GM19467 (cell line): ENCODE measurements around the gene IL15RA.
"Not testable (repeated sequence)": the region's sequence is repeated elsewhere in the genome, so short reads cannot be mapped to it uniquely, and the experiment has no call there.

Experiments
- ATAC-seq: cut with Tn5 transposase; IDR thresholded peaks from one replicate; pipeline ENCODE4 v1.9.1; 2021; ENCODE audit warnings: mild to moderate bottlenecking, moderate library complexity; ENCODE audit not compliant: unreplicated experiment

IL15RA gene

GRCh38 chr10:5971315-5971832, 6.0 kb downstream of the IL15RA start:
- ATAC-seq = no peak

DNA sequence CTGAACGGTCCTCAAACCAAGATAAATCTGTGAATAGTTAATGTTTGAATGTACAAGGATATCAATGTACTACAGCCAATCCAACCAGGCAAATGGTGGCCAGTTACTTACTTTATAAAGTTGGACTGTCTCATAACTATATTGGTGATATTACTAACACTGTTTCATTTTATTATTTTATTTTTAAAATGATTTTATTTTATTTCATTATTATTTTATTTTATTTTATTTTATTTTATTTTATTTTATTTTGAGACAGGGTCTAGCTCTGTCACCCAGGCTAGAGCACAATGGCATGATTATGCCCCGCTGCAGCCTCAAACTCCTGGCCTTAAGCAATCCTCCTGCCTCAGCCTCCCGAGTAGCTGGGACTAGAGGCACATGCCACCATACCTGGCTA, 6.8 kb downstream of the IL15RA start:
- no peak for ATAC-seq

GRCh38 chr10:5970066-5970465, 7.3 kb downstream of the IL15RA start:
- ATAC-seq = no peak

GRCh38 chr10:5968681-5969453, 8.5 kb downstream of the IL15RA start:
- no peak for ATAC-seq

DNA sequence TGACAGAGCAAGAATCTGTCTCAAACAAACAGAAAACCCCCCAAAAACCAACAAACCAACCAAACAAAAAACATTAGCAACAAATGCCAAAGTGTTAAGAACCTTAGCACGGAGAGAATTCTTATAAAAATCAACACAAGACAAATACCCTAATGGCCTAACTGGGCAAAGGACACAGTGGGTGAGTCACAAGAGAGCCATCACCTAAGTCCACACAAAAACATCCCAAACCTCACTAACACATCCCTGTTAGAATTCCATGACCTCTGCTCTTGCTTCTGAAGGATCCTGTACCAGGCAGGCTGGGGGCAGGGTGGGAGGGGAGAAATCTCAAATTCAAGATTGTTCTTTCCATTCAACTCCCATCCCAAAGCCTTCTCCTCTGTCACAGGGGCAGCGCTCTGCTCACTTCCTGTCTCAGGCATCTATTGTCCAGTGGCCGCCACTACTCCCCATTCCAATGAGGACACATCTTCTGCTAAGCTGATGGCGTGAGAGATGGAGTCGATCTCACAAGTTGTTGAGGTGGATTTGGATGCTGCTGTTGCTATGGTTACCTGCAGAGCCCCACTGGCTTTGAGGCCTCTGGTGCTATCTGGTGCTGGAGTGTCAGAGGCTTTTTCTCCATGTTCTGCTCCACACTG, 9.2 kb downstream of the IL15RA start:
- ATAC-seq = no peak

- no peak for ATAC-seq
These were observed 12.1 kb downstream of the IL15RA start for GRCh38 chr10:5965266-5965665.

GRCh38 chr10:5964736-5965135, 12.6 kb downstream of the IL15RA start:
- no peak for ATAC-seq

DNA sequence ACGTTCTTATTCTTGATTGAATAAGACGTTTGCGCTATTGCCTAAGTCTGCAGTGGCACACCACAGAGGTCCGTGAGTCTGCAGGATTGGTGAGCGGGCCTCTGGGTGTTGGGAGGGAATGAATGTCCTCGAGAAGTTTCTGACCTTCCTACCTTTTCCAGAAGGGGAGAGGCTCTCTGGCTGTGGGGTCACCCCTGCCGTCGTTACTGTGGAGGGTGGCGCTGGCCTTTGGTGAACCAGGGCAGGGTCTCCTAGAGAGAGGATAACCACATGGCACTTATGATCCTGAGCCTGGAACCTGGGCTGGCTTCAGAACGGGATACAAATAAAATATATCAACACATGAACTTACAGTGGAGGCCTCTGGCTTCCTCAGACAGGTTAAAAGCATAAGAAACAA, 13.8 kb downstream of the IL15RA start:
- ATAC-seq = no peak

DNA sequence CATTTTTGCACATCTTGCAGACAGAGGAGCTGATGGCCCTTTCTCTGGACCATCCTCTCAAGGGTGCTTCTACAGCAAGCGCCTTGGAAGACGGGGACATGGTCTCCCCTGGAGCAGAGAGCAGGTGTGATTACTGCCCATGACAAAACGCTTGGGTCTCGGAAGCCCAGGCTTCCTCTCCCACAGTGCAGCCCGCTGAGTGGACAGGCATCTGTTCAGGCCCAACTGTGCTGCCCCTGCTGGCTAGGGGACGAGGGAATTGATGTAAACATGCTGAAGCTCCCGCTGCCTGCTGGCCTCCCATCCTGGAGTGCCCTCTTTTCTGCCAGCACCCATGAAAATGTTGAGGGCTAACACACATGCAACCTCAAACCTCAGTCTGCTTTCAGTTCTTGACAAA, 14.3 kb downstream of the IL15RA start:
- no peak for ATAC-seq

GRCh38 chr10:5962358-5962940, 14.9 kb downstream of the IL15RA start:
- not testable (repeated sequence) for ATAC-seq

DNA sequence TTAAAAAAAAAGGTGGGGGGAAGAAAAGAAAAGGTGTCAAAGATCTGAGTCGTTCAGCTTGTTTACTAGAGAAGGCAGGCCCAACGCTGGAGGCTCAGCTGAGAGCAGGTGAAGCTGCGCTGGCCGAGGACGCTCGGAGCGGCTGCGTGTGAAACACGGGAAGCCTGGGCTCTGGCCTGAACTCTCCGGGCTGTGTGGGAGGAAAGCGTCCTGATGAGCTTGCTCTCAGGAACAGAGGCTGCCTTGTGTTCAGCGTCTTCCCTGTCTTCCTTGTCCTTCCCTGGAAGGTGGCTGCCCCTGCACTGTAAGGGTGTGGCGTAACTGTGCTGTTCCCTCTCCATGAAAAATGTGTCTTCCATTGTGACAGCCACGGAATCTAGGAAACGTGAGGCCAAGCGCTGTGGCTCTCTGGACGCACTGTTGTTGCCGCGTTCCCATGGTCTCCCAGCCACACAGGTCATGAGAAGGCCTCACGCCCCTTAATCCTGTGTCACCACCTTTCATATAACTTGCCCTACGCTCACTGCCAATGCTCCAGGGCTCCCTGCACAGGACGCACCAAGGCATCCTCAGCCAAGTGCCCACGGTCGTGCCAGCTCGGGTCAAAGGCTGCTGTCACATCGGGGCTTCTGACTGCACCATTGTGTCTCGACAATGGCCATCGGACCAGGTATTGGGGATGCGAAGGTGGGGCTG, 15.8 kb downstream of the IL15RA start:
- no peak for ATAC-seq

- not testable (repeated sequence) for ATAC-seq
These were observed 16.4 kb downstream of the IL15RA start for GRCh38 chr10:5960973-5961275.

DNA sequence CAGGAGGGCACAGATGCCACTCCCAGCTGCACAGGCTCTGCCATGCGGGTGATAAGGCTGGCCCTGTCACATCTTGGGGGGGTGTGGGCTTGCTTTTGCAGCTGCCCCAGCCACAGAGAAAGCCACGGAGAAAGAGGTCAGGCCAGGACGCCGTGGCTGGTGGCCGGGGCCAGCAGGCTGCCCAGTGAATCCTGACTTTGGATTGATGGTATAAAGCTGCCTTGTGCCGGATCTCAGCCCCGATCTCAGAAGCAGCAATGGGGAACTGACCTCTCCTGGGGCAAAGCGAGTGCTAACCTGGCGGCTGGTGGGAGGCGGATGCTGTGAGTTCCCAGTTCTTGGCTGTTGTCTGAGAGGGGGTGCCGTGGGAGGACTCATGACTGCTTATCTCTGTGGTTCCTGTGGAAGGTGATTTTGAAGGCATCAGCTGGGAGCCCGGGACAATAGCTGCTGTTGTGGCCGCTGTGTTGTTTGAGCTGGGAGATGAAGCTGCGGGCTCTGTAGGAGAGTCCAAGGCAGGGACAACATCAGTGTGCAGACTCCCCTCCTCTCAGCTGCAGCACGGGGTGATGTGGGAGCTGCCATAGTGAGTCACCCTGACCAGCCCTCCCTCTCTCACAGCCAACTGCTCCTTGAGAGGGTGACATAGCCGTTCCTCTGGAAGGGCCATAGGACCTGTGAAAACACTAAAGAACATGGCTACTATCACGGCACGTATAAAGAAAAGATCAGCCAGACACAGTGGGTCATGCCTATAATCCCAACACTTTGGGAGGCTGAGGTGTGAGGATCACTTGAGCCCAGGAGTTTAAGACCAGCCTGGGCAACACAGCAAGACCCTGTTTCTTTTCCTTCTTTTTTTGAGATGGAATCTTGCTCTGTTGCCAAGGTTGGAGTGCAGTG, 17.0 kb downstream of the IL15RA start:
- no peak for ATAC-seq

- no peak for ATAC-seq
These were observed 17.7 kb downstream of the IL15RA start for GRCh38 chr10:5959581-5960069.

DNA sequence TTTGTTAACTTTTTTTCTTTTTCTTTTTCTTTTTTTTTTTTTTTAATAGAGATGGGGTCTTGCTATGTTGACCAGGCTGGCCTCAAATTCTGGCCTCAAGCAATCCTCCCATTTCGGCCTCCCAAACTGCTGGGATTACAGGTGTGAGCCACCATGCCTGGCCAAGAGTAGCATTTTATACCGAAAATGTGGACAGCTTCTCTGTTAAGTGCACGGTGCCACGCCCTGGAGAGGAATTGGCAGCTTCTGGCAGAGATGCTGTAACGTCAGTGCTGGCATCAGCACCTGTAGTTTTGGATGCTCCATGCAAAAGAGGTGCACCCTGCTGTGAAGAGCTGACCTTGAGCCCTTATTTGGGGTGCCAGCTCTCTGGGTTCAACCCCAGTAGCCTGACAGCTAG, 18.2 kb downstream of the IL15RA start:
- no peak for ATAC-seq

GRCh38 chr10:5958675-5959074, 18.7 kb downstream of the IL15RA start:
- no peak for ATAC-seq

- ATAC-seq = no peak
These were observed 19.3 kb downstream of the IL15RA start for GRCh38 chr10:5958077-5958476.

DNA sequence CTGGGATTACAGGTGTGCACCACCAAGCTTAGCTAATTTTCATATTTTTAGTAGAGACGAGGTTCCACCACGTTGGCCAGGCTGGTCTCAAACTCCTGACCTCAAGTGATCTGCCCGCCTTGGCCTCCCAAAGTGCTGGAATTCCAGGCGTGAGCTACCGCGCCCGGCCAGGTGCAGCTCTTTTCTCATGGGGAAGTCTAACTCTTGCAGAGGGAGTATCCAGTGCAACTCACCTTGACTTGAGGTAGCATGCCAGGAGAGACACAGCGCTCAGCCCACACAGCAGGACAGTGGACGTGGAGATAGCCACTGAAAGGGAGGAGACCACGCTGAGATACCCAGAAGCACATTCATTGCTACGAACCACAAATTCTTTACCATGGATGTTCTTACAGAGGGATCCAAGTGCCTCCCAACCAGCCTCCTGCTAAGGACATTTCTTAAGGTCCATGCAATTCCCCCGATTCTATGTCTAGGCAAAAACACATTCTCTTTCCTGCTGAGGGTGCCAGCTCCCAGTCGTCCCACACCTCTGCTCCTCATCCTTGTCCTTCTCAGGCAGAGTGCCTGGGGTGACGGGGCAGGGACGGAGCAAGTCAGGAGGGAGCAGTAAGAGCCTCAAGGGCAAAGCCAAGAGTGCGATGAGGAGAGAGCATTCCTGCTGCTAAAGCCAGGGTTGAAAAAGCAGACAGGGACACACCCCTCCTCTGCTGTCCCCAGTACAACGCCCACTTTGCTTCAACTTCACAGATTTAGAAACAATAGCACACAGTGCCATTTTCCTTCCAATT, 21.0 kb downstream of the IL15RA start:
- no peak for ATAC-seq

GRCh38 chr10:5953676-5954075, 23.7 kb downstream of the IL15RA start:
- ATAC-seq = no peak
